B cell (primary cell): ENCODE results near the gene VSIG10.

ENCODE experiments used
- EZH2 ChIP-seq: IDR thresholded peaks from 2 replicates; pipeline ENCODE4 v1.6.1; 2012; ENCODE audit warnings: borderline replicate concordance, low read depth, mild to moderate bottlenecking, moderate library complexity, low read length; ENCODE audit not compliant: insufficient read depth, poor library complexity, severe bottlenecking
- TF ChIP-seq, protein P1 (sequence below): fragments of 200-600 bp; IDR thresholded peaks from one replicate; pipeline ENCODE4 v1.8.0; 2022; ENCODE audit warnings: antibody characterized with exemption, mild to moderate bottlenecking

DNA sequence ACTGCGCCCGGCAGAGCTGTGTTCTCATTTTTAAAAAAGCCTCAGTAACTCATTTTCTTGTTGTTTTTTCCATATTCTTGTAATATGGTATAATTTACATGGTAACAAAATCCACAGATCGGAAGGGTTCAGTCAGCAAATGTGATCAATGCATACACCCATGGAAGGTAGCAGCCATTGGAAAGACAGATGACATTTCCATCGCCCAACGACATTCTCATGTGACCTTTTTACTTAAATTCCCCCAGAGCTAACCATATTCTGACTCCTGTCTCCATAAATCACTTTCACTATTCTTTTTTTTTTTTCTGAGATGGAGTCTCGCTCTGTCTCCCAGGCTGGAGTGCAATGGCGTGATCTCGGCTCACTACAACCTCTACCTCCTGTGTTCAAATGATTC is 37.0 kb upstream of the VSIG10 start:
- TF ChIP-seq EZH2: no peak
- TF ChIP-seq, protein P1, sequence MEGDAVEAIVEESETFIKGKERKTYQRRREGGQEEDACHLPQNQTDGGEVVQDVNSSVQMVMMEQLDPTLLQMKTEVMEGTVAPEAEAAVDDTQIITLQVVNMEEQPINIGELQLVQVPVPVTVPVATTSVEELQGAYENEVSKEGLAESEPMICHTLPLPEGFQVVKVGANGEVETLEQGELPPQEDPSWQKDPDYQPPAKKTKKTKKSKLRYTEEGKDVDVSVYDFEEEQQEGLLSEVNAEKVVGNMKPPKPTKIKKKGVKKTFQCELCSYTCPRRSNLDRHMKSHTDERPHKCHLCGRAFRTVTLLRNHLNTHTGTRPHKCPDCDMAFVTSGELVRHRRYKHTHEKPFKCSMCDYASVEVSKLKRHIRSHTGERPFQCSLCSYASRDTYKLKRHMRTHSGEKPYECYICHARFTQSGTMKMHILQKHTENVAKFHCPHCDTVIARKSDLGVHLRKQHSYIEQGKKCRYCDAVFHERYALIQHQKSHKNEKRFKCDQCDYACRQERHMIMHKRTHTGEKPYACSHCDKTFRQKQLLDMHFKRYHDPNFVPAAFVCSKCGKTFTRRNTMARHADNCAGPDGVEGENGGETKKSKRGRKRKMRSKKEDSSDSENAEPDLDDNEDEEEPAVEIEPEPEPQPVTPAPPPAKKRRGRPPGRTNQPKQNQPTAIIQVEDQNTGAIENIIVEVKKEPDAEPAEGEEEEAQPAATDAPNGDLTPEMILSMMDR: no peak
